CD4-positive, alpha-beta memory T cell (primary cell): Measurements from ENCODE around the gene ST3GAL3. TPM values are rescaled to one million over a fixed set of nuclear protein-coding genes. Genes with fewer than 3 reads are reported as not detected.

Experiments
- CTCF ChIA-PET: fragments of 350-600 bp; sonication (Branson Sonifier 250); formaldehyde crosslinking; loops from one replicate; lab custom pipeline; 2021; ENCODE audit warnings: inconsistent platforms; ENCODE audit not compliant: partially characterized antibody; lab: Charles Lee
- POLR2A ChIA-PET: fragments of 350-600 bp; sonication (Branson Sonifier 250); formaldehyde crosslinking; loops from one replicate; lab custom pipeline; 2021; ENCODE audit not compliant: partially characterized antibody; lab: Charles Lee
- DNase-seq, 5 donors: peaks; one replicate each; pipeline versions ENCODE4 v3.0.0 to v3.0.0-alpha.2; 2020 to 2022; ENCODE audit warnings: mixed read lengths in 1 of 5
- H3K27ac ChIP-seq: one replicate; pipeline ENCODE4 v1.7.0; 2013; ENCODE audit warnings: low read depth, low read length
- H3K27me3 ChIP-seq: 2 replicates; pipeline ENCODE4 v1.7.0; 2013; ENCODE audit warnings: mild to moderate bottlenecking, low read length, moderate library complexity; ENCODE audit not compliant: insufficient read depth
- H3K36me3 ChIP-seq: 2 replicates; pipeline ENCODE4 v1.7.0; 2013; ENCODE audit warnings: mild to moderate bottlenecking, low read length, moderate library complexity; ENCODE audit not compliant: insufficient read depth
- H3K4me1 ChIP-seq: 2 replicates; pipeline ENCODE4 v1.7.0; 2013; ENCODE audit warnings: mild to moderate bottlenecking, low read length, moderate library complexity; ENCODE audit not compliant: insufficient read depth
- H3K4me3 ChIP-seq, 2 donors: one replicate each; pipeline ENCODE4 v1.7.0; 2013; ENCODE audit warnings: low read length in 2 of 2, mild to moderate bottlenecking in 1 of 2
- H3K9me3 ChIP-seq, 2 donors: one replicate each; pipeline ENCODE4 v1.7.0; 2013; ENCODE audit warnings: low read length in 2 of 2, control low read depth in 1 of 2; ENCODE audit not compliant: control insufficient read depth in 1 of 2
- H3K27ac Mint-ChIP-seq, 7 donors: one replicate each; pipeline ENCODE4 v1.8.0; 2020 to 2021; ENCODE audit warnings: mixed read lengths in 7 of 7, mild to moderate bottlenecking in 6 of 7, inconsistent platforms in 3 of 7, moderate library complexity in 3 of 7
- H3K27me3 Mint-ChIP-seq, 2 donors: one replicate each; pipeline ENCODE4 v1.8.0; 2020 to 2021; ENCODE audit warnings: mixed read lengths in 2 of 2
- H3K36me3 Mint-ChIP-seq, 2 donors: one replicate each; pipeline ENCODE4 v1.8.0; 2020 to 2021; ENCODE audit warnings: mixed read lengths in 2 of 2, inconsistent platforms in 1 of 2, mild to moderate bottlenecking in 1 of 2
- H3K4me1 Mint-ChIP-seq, 4 donors: one replicate each; pipeline ENCODE4 v1.8.0; 2020 to 2021; ENCODE audit warnings: mixed read lengths in 4 of 4, mild to moderate bottlenecking in 1 of 4
- H3K4me3 Mint-ChIP-seq, 8 donors: one replicate each; pipeline ENCODE4 v1.8.0; 2020 to 2021; ENCODE audit warnings: mixed read lengths in 8 of 8, mild to moderate bottlenecking in 7 of 8, moderate library complexity in 6 of 8, inconsistent platforms in 3 of 8
- H3K9me3 Mint-ChIP-seq, 8 donors: one replicate each; pipeline ENCODE4 v1.8.0; 2020 to 2021; ENCODE audit warnings: mixed read lengths in 8 of 8, mild to moderate bottlenecking in 5 of 8, inconsistent platforms in 3 of 8, moderate library complexity in 1 of 8
- intact Hi-C: fragments of 100-400 bp; cut with micrococcal nuclease; formaldehyde crosslinking; loops from one replicate; pipeline ENCODE4 v1.15.1; 2023
- polyA plus RNA-seq, 2 donors: library from polyadenylated mRNA; unstranded; fragments of 300-500 nt; fragmentation: Illumina TruSeq; gene quantifications; one replicate each; pipeline ENCODE4 v1.2.3, GENCODE V29; 2021
- total RNA-seq, 2 experiments: library from RNA; stranded (reverse); gene quantifications; one replicate each; pipeline ENCODE4 v1.2.3, GENCODE V29; 2021

ST3GAL3 gene
- total and polyA plus RNA-seq, 4 experiments from 2014 or later = 6.1 to 29.6 (median 16.3) TPM

DNA sequence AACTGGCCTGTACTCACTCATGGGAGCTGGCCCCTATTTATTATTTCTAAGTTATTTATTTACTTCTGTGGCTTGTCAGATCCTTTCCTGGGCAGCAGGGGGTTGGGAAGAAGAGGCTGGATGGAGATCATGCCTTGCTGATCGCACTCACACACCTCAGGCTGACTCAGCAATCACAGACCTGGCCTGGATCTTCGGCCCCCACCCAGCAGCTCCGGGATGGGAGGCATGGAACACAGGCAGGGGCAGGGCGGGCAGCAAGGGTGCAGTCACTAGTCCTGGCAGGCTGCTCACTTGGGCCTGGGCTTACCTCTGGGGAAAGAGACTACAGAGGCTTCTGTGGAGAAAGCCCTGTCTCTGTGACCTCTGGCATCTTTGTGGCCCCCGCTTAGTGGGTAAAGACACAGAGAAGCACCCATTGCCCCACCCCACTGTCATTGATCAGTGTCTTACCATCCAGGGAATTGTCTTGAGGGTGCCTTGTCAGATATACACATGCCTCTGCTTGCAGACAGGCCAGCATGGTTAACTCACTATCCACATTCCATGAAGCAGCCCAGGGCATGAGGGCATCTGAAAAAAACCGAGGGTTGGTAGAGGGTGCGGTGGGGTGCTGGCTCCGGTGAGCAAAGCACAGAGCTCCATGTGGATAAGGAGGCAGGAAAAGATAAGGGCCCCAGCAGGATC lies 230.0 kb downstream of the ST3GAL3 start:
- Histone ChIP-seq H3K27ac (no peak overlapping the region), H3K4me3 (no peak overlapping the region), H3K9me3 (no peaks in the 10 kb centered on the region), H3K27me3 (peaks cover 23% of the 10 kb centered on the region), H3K36me3 (no peaks in the 10 kb centered on the region), H3K4me1 (peaks cover 8% of the 10 kb centered on the region)
- CTCF ChIA-PET = interaction anchor here (1.0 to 1.6 kb wide), 2 partner anchors 11 to 99 kb away, joined by 3 read pairs; no protein-coding TSS in a partner anchor
- intact Hi-C loops = no loop called here
- H3K36me3 Mint-ChIP-seq = peaks cover 2 to 9% of the 10 kb centered on the region in 2 donors
- no peaks in the 10 kb centered on the region for H3K9me3 Mint-ChIP-seq
- peaks cover 16 to 21% of the 10 kb centered on the region in 2 donors for H3K27me3 Mint-ChIP-seq
- POLR2A ChIA-PET = no interaction called here
- H3K4me1 Mint-ChIP-seq = peaks cover 4 to 30% (median 8%) of the 10 kb centered on the region in 4 donors
- no peak for DNase-seq
- no peak overlapping the region for H3K4me3 Mint-ChIP-seq
- no peak overlapping the region for H3K27ac Mint-ChIP-seq

DNA sequence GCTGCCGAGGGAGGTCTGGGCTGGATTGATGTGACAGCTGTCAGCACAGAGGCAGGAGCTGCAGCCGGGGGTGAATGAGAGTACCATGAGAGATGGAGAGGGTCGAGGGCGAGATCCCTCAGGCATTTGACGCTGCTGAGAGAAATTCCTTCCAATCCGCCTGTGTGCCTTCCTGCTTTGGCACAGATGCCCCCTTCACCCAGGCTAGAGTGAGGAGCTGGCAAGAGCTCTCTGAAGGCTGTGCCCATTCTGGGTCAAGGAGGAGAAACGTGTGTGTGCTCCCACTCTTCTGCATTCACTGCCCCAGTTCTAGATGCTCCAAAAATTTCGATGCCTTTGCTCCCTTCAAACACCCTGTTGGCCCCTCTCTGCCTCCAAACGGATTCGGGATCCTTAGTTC lies 231.0 kb downstream of the ST3GAL3 start:
- DNase-seq = no peak
- ChIA-PET CTCF (interaction anchor here (1.6 kb wide), 1 partner anchor 98 kb away, joined by 3 read pairs; no protein-coding TSS in a partner anchor), POLR2A (no interaction called here)
- Histone ChIP-seq H3K27me3 (peaks cover 19% of the 10 kb centered on the region), H3K9me3 (no peaks in the 10 kb centered on the region), H3K36me3 (no peaks in the 10 kb centered on the region), H3K4me1 (peaks cover 7% of the 10 kb centered on the region), H3K27ac (no peak overlapping the region), H3K4me3 (no peak overlapping the region)
- peaks cover 4 to 34% (median 10%) of the 10 kb centered on the region in 4 donors for H3K4me1 Mint-ChIP-seq
- no peaks in the 10 kb centered on the region for H3K9me3 Mint-ChIP-seq
- intact Hi-C loops = no loop called here
- no peak overlapping the region for H3K27ac Mint-ChIP-seq
- H3K36me3 Mint-ChIP-seq = peaks cover 2 to 5% of the 10 kb centered on the region in 2 donors
- H3K27me3 Mint-ChIP-seq = peaks cover 11 to 12% of the 10 kb centered on the region in 2 donors
- H3K4me3 Mint-ChIP-seq = peak overlapping the region in 1 of 8 donors; percentile 54

DNA sequence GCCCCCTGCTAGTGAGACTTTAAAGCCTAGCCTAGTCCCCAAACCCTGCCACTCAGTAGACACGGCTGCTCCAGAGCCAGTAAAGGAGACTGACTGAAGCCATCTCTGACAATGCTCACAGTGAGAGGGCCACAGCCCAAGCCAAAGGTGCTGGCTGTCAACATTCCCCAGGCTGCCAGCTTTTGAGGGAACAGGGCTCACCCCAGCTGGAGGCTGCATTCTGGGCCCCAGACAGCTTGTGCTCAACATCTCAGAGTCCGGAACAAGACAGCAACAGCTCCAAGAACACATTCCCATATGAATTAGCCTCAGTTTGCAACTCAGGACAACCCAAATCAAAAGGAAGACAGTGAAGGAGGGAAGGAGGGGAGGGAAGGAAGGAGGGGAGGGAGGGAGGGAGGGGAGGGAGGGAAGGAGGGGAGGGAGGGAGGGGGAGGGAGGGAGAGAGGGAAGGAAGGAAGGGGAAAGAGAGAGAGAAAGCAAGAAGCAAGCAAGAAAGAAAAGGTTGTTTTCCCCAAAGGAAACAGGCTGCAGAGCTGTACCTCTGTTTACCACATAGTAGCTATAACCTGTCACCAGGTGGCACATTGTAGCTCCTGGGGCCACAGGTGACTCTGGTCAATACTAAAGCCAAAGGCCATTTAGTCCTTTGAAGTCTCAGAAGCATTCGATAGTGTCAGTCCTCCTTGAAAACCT lies 231.7 kb downstream of the ST3GAL3 start:
- H3K4me1 ChIP-seq = no peaks in the 10 kb centered on the region
- H3K4me3 ChIP-seq = no peak overlapping the region
- ChIA-PET CTCF (interaction anchor here (1.0 to 1.6 kb wide), 2 partner anchors 97 to 409 kb away, joined by 3 read pairs; no protein-coding TSS in a partner anchor), POLR2A (no interaction called here)
- H3K27me3 Mint-ChIP-seq = peaks cover 8 to 11% of the 10 kb centered on the region in 2 donors
- peaks cover 4 to 30% (median 8%) of the 10 kb centered on the region in 4 donors for H3K4me1 Mint-ChIP-seq
- peaks cover 2 to 5% of the 10 kb centered on the region in 2 donors for H3K36me3 Mint-ChIP-seq
- DNase-seq = no peak
- H3K27me3 ChIP-seq = peaks cover 15% of the 10 kb centered on the region
- H3K4me3 Mint-ChIP-seq = no peak overlapping the region
- no peaks in the 10 kb centered on the region for H3K36me3 ChIP-seq
- H3K27ac Mint-ChIP-seq = no peak overlapping the region
- H3K9me3 ChIP-seq = no peaks in the 10 kb centered on the region
- H3K9me3 Mint-ChIP-seq = no peaks in the 10 kb centered on the region
- intact Hi-C loops = no loop called here
- no peak overlapping the region for H3K27ac ChIP-seq

- Histone ChIP-seq H3K27me3 (no peaks in the 10 kb centered on the region), H3K9me3 (no peaks in the 10 kb centered on the region), H3K4me1 (peaks cover 17% of the 10 kb centered on the region), H3K4me3 (no peak overlapping the region), H3K36me3 (no peaks in the 10 kb centered on the region), H3K27ac (no peak overlapping the region)
- Mint-ChIP-seq H3K27ac (peak overlapping the region in 1 of 7 donors; percentile 9), H3K4me3 (no peak overlapping the region), H3K27me3 (no peaks in the 10 kb centered on the region), H3K9me3 (no peaks in the 10 kb centered on the region), H3K36me3 (peaks cover 2 to 7% of the 10 kb centered on the region in 2 donors), H3K4me1 (peaks cover 15 to 40% (median 24%) of the 10 kb centered on the region in 4 donors)
- ChIA-PET POLR2A (interaction anchor here (1.2 kb wide), 1 partner anchor 8 kb away, joined by 4 read pairs; the partner anchor contains the start of gene ARTN), CTCF (interaction anchor here (1.1 to 7.5 kb wide), 2 partner anchors 8 to 29 kb away, joined by 3 to 83 read pairs; partner anchors contain the start of gene ARTN)
- intact Hi-C loops = no loop called here
- no peak for DNase-seq
Measured at GRCh38 chr1:43942411-43942810, 235.1 kb downstream of the ST3GAL3 start.

GRCh38 chr1:43944860-43945259 lies 237.5 kb downstream of the ST3GAL3 start:
- POLR2A ChIA-PET = no interaction called here

GRCh38 chr1:43945674-43946235 lies 238.4 kb downstream of the ST3GAL3 start:
- H3K4me3 Mint-ChIP-seq = peak overlapping the region; percentile 91 to 95 (median 93)
- Histone ChIP-seq H3K9me3 (no peaks in the 10 kb centered on the region), H3K27ac (peak overlapping the region; percentile 93), H3K4me1 (peaks cover 29% of the 10 kb centered on the region), H3K36me3 (no peaks in the 10 kb centered on the region), H3K27me3 (no peaks in the 10 kb centered on the region), H3K4me3 (peak overlapping the region; percentile 87 to 93)
- POLR2A ChIA-PET = interaction anchor here (0.9 to 4.1 kb wide), 6 partner anchors 11 to 239 kb away, joined by 3 to 44 read pairs (median 6); partner anchors contain the start of genes ATP6V0B, CCDC24, DPH2 and ST3GAL3
- intact Hi-C loops = loop anchor here (1.0 to 5.0 kb wide), 9 partner anchors 24 to 418 kb away; partner anchors contain the start of genes ATP6V0B, CCDC24, DMAP1 and KDM4A
- DNase-seq = no peak
- H3K27ac Mint-ChIP-seq = peak overlapping the region; percentile 88 to 97 (median 95)
- H3K9me3 Mint-ChIP-seq = no peaks in the 10 kb centered on the region
- peaks cover 9 to 10% of the 10 kb centered on the region in 2 donors for H3K36me3 Mint-ChIP-seq
- no peaks in the 10 kb centered on the region for H3K27me3 Mint-ChIP-seq
- peaks cover 26 to 64% (median 40%) of the 10 kb centered on the region in 4 donors for H3K4me1 Mint-ChIP-seq
- CTCF ChIA-PET = interaction anchor here (0.7 to 7.5 kb wide), 12 partner anchors 12 to 183 kb away, joined by 3 to 83 read pairs (median 4); partner anchors contain the start of genes ARTN, ATP6V0B and CCDC24

More at GRCh38 chr1:43944860-43945259, 237.5 kb downstream of the ST3GAL3 start:
- Mint-ChIP-seq H3K27me3 (no peaks in the 10 kb centered on the region), H3K27ac (peak overlapping the region in 5 of 7 donors; percentile 54 to 90 (median 74)), H3K4me1 (peaks cover 21 to 55% (median 35%) of the 10 kb centered on the region in 4 donors), H3K9me3 (no peaks in the 10 kb centered on the region), H3K4me3 (peak overlapping the region in 6 of 8 donors; percentile 22 to 68 (median 29)), H3K36me3 (peaks cover under 1 to 6% of the 10 kb centered on the region in 2 donors)
- H3K9me3 ChIP-seq = no peaks in the 10 kb centered on the region
- no peak overlapping the region for H3K4me3 ChIP-seq
- H3K4me1 ChIP-seq = peaks cover 29% of the 10 kb centered on the region
- H3K36me3 ChIP-seq = no peaks in the 10 kb centered on the region
- no peak overlapping the region for H3K27ac ChIP-seq
- DNase-seq = no peak
- H3K27me3 ChIP-seq = no peaks in the 10 kb centered on the region
- intact Hi-C loops = loop anchor here (5.0 kb wide), 2 partner anchors 293 to 418 kb away; partner anchors contain the start of gene KDM4A
- CTCF ChIA-PET = interaction anchor here (1.1 to 7.5 kb wide), 5 partner anchors 11 to 90 kb away, joined by 3 to 83 read pairs (median 5); partner anchors contain the start of genes ARTN and CCDC24
